OCI-LY1 (cell line): Measurements from ENCODE around the gene ADAMTS9.

Experiments used
- H2AFZ ChIP-seq: fragments of 200-600 bp; sonication (generic), shearing (Covaris generic); 2 replicates; pipeline ENCODE4 v1.6.0; 2014; ENCODE audit warnings: antibody characterized with exemption, mild to moderate bottlenecking, low read length
- H3F3A ChIP-seq: fragments of 200-600 bp; sonication (generic), shearing (Covaris generic); 2 replicates; pipeline ENCODE4 v1.6.0; 2014; ENCODE audit warnings: mild to moderate bottlenecking, antibody characterized with exemption, low read length, moderate library complexity; ENCODE audit not compliant: insufficient read depth
- H3K27ac ChIP-seq: fragments of 200-600 bp; sonication (generic); 2 replicates; pipeline ENCODE4 v1.5.1; 2014; ENCODE audit warnings: low read length, mixed run types, mild to moderate bottlenecking, low read depth; ENCODE audit not compliant: poor library complexity, severe bottlenecking
- H3K27me3 ChIP-seq: fragments of 200-600 bp; sonication (generic); 2 replicates; pipeline ENCODE4 v1.6.0; 2014; ENCODE audit warnings: antibody characterized with exemption, mild to moderate bottlenecking, low read length, moderate library complexity; ENCODE audit not compliant: insufficient read depth
- H3K36me3 ChIP-seq: fragments of 200-600 bp; sonication (generic); 2 replicates; pipeline ENCODE4 v1.6.1; 2014; ENCODE audit warnings: mild to moderate bottlenecking, antibody characterized with exemption, low read length, moderate library complexity, mixed read lengths; ENCODE audit not compliant: insufficient read depth
- H3K4me1 ChIP-seq: fragments of 200-600 bp; sonication (generic); 2 replicates; pipeline ENCODE4 v1.5.1; 2014; ENCODE audit warnings: mild to moderate bottlenecking, low read length, moderate library complexity; ENCODE audit not compliant: insufficient read depth, severe bottlenecking
- H3K4me2 ChIP-seq: fragments of 200-600 bp; sonication (generic), shearing (Covaris generic); 2 replicates; pipeline ENCODE4 v1.6.1; 2014; ENCODE audit warnings: low read length
- H3K4me3 ChIP-seq: fragments of 200-600 bp; sonication (generic); 2 replicates; pipeline ENCODE4 v1.5.1; 2014; ENCODE audit warnings: low read length, low read depth, mild to moderate bottlenecking, mixed read lengths; ENCODE audit not compliant: poor library complexity, severe bottlenecking
- H3K79me2 ChIP-seq: fragments of 200-600 bp; shearing (Covaris generic); 2 replicates; pipeline ENCODE4 v1.6.1; 2016; ENCODE audit warnings: mixed run types, low read length, mixed read lengths; ENCODE audit not compliant: insufficient read depth
- H3K9ac ChIP-seq: fragments of 200-600 bp; sonication (generic), shearing (Covaris generic); 2 replicates; pipeline ENCODE4 v1.6.1; 2014; ENCODE audit warnings: mild to moderate bottlenecking, low read length, mixed read lengths
- H3K9me2 ChIP-seq: fragments of 200-600 bp; sonication (generic), shearing (Covaris generic); 2 replicates; pipeline ENCODE4 v1.6.1; 2014; ENCODE audit warnings: low read depth, mild to moderate bottlenecking, low read length, mixed read lengths
- H3K9me3 ChIP-seq: fragments of 200-600 bp; shearing (Covaris generic); 2 replicates; pipeline ENCODE4 v1.6.1; 2014; ENCODE audit warnings: low read length, mixed read lengths
- H4K20me1 ChIP-seq: fragments of 200-600 bp; sonication (generic), shearing (Covaris generic); 2 replicates; pipeline ENCODE4 v1.6.0; 2016; ENCODE audit warnings: mild to moderate bottlenecking, low read length; ENCODE audit not compliant: insufficient read depth
- CTCF ChIP-seq: fragments of 200-600 bp; sonication (generic), shearing (Covaris generic); IDR thresholded peaks from 2 replicates; pipeline ENCODE4 v1.5.1; 2017; ENCODE audit warnings: mild to moderate bottlenecking, antibody characterized with exemption, low read length, moderate library complexity, mixed read lengths
- EZH2 ChIP-seq: fragments of 200-600 bp; sonication (generic), shearing (Covaris generic); IDR thresholded peaks from 2 replicates; pipeline ENCODE4 v1.8.0; 2017; ENCODE audit warnings: borderline replicate concordance, mixed run types, mild to moderate bottlenecking, antibody characterized with exemption, low read length, moderate library complexity, mixed read lengths

ADAMTS9 gene

GRCh38 chr3:64693031-64693430 is 5.2 kb upstream of the ADAMTS9 start:
- H3K9ac ChIP-seq: no peak overlapping the region
- H3K4me2 ChIP-seq: no peak overlapping the region
- TF ChIP-seq EZH2 (no peak), CTCF (no peak)
- H3K4me1 ChIP-seq: no peaks in the 10 kb centered on the region
- H3K27ac ChIP-seq: no peak overlapping the region
- H3K79me2 ChIP-seq: no peaks in the 10 kb centered on the region
- no peaks in the 10 kb centered on the region for H3K36me3 ChIP-seq
- H3K9me2 ChIP-seq: no peaks in the 10 kb centered on the region
- H3K4me3 ChIP-seq: no peak overlapping the region
- no peaks in the 10 kb centered on the region for H4K20me1 ChIP-seq
- no peaks in the 10 kb centered on the region for H3F3A ChIP-seq
- no peaks in the 10 kb centered on the region for H3K9me3 ChIP-seq
- H2AFZ ChIP-seq: no peak overlapping the region
- H3K27me3 ChIP-seq: no peaks in the 10 kb centered on the region

- Histone ChIP-seq H3K36me3 (no peaks in the 10 kb centered on the region), H3K9me2 (no peaks in the 10 kb centered on the region), H3K4me1 (no peaks in the 10 kb centered on the region), H4K20me1 (no peaks in the 10 kb centered on the region), H3K4me2 (no peak overlapping the region), H3K79me2 (no peaks in the 10 kb centered on the region), H3K9me3 (no peaks in the 10 kb centered on the region), H2AFZ (no peak overlapping the region), H3K9ac (no peak overlapping the region), H3F3A (no peaks in the 10 kb centered on the region), H3K27me3 (no peaks in the 10 kb centered on the region), H3K27ac (no peak overlapping the region), H3K4me3 (no peak overlapping the region)
- TF ChIP-seq CTCF (no peak), EZH2 (no peak)
Observed at GRCh38 chr3:64691051-64691450, 3.3 kb upstream of the ADAMTS9 start.

- no peak overlapping the region for H3K4me2 ChIP-seq
- no peaks in the 10 kb centered on the region for H3K9me2 ChIP-seq
- TF ChIP-seq EZH2 (no peak), CTCF (no peak)
- H3K27ac ChIP-seq: no peak overlapping the region
- H4K20me1 ChIP-seq: no peaks in the 10 kb centered on the region
- H3K79me2 ChIP-seq: no peaks in the 10 kb centered on the region
- H3K4me1 ChIP-seq: no peaks in the 10 kb centered on the region
- no peaks in the 10 kb centered on the region for H3K27me3 ChIP-seq
- no peaks in the 10 kb centered on the region for H3K9me3 ChIP-seq
- H3K36me3 ChIP-seq: no peaks in the 10 kb centered on the region
- no peak overlapping the region for H3K4me3 ChIP-seq
- no peaks in the 10 kb centered on the region for H3F3A ChIP-seq
- H3K9ac ChIP-seq: no peak overlapping the region
- H2AFZ ChIP-seq: no peak overlapping the region
Observed at GRCh38 chr3:64687086-64687780, 567 bp downstream of the ADAMTS9 start.
